GM18511 (cell line): ENCODE results near the gene REEP3.
"Not testable (repeated sequence)": the region's sequence is repeated elsewhere in the genome, so short reads cannot be mapped to it uniquely, and the experiment has no call there.

Experiments used
- ATAC-seq: cut with Tn5 transposase; IDR thresholded peaks from one replicate; pipeline ENCODE4 v1.9.1; 2021; ENCODE audit warnings: mild to moderate bottlenecking, moderate library complexity; ENCODE audit not compliant: unreplicated experiment

Gene REEP3, protein sequence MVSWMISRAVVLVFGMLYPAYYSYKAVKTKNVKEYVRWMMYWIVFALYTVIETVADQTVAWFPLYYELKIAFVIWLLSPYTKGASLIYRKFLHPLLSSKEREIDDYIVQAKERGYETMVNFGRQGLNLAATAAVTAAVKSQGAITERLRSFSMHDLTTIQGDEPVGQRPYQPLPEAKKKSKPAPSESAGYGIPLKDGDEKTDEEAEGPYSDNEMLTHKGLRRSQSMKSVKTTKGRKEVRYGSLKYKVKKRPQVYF

DNA sequence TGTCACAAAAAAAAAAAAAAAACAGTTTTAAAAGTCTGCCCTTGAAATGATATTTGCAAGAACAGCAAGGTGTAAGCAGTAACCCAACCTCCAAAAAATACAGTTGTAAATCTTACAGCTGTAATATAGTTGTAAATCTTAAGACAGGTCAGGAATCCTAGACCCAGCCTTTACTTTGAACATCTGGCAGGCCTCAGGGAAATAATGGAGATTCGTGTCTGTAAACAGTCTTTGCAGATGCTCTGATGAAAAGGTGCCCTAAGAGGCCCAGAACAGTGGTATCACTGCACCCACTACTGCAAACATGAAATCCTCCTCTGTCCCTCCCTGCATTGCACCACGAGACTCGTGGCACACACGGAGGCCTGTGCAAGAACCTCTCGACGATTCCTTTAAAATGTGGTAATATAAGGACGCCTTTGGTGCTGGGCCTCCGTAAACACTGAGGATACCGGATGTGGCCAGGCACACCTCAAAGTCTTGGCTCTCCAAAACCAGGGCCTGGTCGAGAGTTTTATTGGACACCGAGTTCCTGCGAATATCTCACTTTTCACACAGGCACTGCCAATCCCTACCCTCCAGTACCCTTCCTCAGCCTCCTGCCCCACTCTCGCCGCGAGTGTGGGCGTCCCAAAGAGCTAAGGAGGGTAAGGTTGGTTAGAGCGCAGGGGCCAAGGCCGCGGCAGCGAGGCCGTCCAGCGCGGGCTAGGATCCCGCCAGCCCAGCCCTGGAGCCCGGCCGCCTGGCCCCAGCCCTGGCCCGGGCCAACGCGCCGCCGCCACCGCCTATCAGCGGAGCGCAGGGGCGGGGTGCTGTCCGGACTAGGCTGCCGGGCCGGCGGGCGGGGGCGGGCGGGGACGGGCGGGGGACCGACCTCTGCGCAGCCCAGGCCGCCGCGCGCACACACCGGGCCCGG, at the start of gene REEP3:
TSS of gene REEP3 (plus strand) at position 902 of the 916 bp plus-strand sequence. CDS start 145 bp downstream, outside the sequence.
- ATAC-seq = peak; percentile 78

DNA sequence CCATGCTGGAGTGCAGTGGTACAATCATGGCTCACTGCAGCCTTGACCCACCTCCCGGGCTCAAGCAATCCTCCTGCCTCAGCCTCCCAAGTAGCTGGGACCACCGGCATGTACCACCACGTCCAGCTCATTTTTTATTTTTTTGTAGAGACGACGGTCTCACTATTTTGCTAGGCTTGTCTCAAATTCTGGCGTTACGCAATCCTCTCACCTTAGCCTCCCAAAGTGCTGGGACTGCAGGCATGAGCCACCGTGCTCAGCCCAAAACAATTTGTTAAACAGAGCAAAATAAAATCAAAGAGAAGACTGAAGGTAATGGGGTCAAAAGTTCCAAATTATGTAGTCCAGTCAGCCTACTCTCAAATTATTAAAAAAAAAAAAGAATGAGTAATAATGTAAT, 46.7 kb upstream of the REEP3 start:
- ATAC-seq = no peak

DNA sequence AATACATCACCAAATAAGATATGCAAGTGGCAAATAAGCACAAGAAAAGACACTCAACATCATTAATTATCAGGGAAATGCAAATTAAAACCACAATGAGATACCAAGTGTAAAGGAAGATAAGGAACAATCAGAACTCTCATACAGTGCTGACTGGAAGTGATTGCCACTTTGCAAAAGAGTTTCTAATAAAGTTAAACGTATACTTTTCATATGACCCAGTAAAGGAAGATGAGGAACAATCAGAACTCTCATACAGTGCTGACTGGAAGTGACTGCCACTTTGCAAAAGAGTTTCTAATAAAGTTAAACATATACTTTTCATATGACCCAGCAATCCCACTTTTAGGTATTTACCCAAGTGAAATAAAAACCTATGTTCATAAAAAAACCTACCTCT, 43.3 kb upstream of the REEP3 start:
- ATAC-seq = no peak

DNA sequence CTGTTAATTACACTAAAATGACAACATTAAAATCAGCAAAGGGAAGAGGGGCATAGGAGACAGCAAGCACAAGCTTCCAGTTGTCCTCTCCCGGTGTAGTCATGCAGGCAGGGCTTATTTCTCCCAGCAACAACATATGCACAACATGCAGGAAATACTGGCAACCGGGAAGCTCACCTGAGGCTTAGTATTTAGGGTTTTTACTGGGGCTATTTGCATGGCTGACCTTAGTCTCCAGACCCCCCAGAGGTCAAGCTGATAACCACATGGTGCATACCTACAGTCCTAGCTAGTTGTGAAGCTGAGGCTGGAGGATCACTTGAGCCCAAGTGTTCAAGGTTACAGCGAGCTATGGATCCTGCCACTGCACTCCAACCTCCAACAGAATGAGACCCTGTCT, 42.6 kb upstream of the REEP3 start:
- no peak for ATAC-seq

DNA sequence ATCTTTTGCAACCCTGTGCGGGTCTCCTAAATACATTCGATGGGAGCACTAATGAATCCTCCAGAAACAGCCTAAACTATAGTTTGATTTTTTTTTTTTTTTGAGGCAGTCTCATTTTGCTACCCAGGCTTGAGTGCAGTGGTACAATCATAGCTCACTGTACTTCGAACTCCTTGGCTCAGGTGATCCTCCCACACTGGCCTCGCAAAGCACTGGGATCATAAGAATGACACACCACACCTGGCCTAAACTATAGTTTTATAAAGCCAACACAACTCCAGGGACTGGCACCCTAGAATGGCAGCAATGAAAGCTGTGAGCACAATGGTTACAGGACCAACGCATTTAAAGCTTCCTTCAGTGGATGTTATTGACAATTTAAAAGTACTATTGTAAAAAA, 41.0 kb upstream of the REEP3 start:
- no peak for ATAC-seq

DNA sequence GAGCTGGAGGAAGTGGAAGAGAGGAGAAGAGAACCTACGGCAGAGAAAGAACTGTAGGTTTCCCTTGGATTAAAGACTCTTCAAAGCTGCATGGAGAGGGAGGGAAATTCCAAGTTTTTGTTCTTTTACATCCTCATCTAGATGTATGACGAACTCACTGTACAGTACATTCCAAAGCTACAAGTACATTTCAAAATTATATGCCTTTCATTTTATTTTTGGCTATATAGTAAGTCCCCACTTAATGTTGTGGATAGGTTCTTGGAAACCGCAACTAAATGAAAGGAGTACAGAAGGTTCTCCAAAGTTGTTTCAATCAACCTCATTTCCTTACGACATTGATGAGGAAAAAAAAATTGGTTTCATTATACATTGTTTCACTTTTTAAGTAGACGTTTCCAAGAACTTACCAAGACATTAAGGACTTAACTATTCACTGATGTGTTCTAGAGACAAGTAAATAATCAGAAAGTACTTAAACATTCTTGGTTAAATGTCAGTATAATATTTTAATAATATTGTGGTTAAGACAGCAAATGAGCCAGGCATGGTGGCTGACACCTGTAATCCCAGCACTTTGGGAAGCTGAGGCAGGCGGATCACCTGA, 39.3 kb upstream of the REEP3 start:
- no peak for ATAC-seq

DNA sequence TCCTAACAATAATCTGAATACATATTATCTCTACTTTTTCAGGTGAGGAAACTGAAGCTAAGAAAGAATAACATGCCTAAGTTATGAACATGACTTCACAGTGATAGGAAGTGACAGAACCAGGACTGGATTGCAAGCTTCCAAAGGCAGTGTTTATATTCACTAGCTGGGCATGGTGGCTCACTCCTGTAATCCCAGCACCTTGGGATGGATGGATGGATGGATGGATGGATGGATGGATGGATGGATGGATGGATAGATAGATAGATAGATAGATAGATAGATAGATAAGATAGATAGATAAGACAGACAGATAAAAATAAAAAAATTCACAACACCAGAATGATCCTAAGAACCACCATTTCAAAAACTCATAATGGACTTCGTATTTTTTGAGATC, 37.2 kb upstream of the REEP3 start:
- ATAC-seq = no peak

DNA sequence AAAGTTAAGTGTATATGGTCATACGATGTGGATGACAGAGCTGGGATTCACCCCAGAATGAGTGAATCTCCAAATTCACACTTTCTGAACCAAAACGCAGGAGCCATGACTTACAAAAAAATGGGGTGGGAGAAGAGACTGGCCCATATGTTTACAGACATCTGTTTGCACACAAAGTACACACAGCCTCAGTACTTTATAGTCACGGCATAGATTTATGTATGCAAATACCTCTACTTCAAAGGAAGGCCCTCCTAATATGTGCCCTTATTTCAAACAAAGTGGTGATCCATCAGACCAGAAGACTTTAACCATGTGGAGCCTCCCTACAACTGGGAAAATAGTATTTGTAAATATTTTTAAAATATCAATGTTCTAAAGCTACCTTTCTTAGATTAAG, 33.2 kb upstream of the REEP3 start:
- ATAC-seq = no peak

DNA sequence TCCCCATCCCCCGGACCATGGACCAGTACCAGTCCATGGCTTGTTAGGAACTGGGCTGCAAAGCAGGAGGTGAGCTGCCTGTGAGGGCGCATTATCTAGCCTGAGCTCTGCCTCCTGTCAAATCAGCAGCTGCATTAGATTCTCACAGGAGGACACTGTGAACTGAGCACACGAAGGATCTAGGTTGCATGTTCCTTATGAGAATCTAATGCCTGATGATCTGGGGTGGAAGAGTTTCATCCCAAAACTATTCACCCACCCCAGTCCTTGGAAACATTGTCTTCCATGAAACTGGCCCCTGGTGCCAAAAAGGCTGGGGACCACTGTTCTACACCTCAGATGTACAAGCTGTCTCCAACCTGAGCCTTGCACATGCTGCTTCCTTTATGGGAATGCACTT, 31.4 kb upstream of the REEP3 start:
- ATAC-seq = no peak

DNA sequence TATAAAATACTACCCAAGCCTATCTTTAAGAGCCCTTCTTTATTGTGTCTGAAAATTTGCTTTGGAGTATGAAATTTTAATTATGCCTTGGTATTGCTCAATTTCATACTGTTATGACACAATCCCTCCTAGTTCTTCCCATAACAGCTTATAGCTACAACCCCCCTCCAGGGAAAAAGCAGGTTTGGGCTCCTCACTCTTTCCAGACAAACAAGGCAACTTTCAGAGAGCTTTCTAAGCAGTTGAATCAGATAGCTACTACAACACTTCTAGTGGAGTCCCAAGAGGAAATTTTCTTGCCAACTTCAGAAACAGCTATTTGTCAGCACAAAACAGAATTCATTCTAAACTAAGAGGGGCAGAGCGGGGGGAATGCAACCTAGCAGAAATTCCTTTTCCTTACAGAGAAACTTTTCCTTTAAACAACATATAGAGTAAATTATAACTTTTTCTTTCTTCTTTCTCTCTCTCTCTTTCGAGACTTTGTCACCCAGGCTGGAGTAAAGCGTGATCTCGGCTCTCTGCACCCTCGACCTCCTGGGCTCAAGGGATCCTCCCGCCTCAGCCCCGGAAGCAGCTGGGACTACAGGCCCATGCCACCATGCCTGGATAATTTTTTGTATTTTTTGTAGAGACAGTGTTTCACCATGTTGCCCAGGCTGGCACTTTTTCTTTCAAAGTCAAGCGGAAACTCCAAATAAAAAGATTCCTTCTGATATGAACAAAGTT, 29.4 kb upstream of the REEP3 start:
- no peak for ATAC-seq

DNA sequence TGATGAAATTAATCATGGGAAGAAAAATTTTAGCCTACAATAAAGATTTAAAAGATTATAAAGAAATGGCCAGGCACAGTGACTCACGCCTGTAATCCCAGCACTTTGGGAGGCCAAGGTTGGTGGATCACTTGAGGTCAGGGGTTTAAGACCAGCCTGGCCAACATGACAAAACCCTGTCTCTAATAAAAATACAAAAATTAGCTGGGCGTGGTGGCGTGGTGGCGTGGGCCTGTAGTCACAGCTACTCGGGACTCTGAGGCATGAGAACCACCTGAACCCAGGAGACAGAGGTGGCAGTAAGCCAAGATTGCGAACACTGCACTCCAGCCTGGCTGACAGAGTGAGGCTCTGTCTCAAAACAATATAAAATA, 28.9 kb upstream of the REEP3 start:
- ATAC-seq = not testable (repeated sequence)

DNA sequence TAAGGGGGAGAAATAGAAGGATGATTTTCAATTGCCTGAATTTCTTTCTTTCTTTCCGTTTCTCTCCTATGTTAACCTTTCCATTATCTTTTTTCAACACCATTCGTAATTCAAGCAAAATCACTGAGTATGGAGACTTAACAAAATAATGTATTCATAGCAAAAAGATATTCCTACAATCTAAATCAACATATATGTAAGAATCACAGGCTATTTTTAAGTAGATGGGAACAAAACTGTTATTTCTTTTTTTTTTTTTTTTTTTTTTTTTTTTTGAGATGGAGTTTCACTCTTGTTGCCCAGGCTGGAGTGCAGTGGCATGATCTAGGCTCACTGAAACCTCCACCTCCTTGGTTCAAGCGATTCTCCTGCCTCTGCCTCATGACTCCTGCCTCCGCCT, 28.2 kb upstream of the REEP3 start:
- ATAC-seq = no peak

DNA sequence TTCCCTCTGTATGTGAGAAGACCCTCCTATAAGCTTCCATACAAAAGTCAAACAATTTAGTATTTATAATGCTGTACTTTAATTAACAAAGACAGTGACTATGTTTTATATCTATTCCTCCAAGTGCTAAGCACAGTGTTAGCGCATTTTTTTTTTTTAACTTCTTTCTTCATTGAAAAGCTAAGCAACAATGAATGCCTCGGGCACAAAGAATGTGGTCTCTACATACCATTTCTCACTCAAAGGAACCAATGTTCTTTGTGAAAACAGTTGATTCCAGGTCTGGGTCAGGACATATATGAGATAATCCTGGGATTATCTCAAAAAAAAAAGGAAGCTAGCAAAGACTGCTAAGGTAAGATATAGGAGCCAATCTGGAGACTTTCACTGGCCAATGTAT, 26.2 kb upstream of the REEP3 start:
- no peak for ATAC-seq

DNA sequence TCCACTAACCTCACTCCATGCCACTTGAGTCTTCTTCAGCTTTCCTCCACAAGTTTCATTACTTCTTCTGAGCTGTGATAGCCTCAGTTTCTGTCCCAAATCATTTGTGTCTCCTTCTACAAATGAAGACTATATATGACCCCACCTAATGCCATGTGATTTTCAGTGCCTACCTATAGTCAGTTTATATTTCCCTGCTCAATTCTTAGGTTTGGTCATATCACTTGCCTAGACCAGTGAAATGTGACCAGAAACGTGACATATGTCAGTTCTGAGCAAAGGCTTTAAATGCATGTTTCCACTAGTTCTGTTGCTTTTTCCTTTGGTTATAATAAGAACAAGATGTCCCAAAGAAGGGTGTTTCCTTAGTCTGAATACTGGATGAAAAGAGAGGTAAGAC, 24.6 kb upstream of the REEP3 start:
- ATAC-seq = no peak

DNA sequence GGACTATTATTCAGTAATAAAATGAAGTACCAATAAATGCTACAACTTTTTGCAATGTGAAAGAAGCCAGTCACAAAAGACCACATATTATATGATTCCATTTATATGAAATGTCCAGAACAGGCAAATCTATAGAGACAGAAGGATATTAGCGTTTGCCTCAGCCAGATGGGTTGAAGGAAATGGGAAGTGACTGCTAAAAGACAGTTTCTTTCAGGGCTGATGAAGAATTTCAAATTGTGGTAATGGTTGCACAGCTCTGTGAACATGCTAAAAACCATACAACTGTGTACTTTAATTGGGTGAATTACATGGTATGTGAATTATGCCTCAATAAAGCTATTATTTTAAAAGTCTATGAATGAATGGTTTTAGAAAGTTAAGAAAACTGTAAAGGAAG, 23.9 kb upstream of the REEP3 start:
- no peak for ATAC-seq

DNA sequence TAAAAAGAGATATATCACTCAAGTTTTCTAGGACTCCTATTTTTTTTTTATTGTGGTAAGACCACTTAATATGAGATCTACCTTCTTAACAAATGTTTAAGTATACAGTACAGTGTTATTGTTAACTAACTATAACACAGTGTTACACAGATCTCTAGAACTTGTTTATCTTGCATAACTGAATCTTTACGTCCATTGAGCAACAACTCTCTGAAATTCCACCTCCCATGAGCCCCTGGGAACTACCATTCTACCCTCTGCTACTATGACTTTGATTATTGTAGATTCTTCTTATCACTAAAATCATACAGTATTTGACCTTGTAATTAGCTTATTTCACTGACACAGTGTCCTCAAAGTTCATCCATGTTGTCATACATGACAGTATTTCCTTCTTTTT, 22.5 kb upstream of the REEP3 start:
- ATAC-seq = no peak

DNA sequence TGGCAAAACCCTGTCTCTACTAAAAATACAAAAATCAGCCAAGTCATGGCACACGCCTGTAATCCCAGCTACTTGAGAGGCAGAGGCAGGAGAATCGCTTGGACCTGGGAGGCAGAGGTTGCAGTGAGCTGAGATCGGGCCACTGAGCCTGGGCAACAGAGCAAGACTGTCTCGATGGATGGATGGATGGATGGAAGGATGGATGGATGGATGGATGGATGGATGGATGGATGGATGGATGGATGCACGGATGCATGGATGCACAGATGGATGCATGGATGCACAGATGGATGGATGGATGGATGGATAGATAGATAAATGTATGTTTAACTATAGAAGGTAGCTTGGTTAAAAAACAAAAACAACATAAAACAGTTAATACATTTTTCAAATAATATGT, 20.6 kb upstream of the REEP3 start:
- not testable (repeated sequence) for ATAC-seq

DNA sequence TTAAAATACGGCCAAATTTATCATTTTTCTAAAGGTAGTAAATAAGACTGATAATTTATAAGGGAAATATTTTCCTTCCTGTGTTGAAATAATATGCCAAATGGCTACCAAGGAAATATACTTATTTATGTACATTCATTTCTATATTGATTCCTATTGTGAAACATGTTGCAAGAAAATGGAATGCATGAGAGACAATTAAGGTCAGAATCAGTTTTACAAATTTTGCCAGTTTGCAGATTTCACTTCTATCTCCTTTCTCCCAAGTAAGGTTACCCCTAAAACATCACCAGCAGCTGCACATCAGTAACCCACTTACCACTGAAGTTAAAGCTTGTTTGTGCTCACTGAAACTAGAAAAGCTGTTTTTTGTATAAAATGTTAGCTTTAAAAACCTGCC, 19.2 kb upstream of the REEP3 start:
- ATAC-seq = no peak

DNA sequence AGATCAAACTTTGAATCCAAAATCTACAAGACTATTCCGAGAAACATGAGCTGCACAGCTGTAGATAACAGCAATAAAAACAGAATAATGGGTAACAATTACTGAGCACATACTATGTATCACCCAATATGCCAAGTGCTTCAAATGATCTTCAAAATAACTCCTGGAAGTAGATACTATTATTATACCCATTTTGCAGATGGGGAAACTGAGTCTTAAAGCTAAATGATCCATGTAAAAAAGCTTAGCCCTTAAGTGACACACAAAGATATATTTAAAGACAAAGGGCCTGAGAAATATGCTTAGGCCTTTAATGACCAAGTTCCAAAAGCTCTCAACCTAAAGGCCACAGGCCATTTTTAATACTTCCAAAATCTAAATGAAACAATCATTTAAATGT, 18.4 kb upstream of the REEP3 start:
- no peak for ATAC-seq

DNA sequence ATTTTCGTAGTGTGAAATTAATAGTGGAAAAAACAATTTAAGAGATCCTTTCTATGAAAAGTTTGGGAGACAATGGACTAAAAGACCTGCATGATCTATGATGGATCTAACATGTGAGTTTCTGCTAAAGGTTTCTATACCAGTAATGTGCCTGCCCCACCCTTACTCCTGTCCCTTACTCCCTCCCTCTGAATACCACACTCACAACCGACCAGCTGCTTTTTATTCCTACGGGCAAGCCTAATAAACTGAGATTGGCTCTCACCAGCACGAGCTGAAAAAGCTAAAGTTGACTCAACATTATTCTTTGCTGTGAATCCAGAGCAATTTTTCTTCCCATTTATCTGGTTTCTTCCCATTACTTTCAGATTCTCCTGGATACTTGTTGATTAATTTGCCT, 17.8 kb upstream of the REEP3 start:
- ATAC-seq = no peak

DNA sequence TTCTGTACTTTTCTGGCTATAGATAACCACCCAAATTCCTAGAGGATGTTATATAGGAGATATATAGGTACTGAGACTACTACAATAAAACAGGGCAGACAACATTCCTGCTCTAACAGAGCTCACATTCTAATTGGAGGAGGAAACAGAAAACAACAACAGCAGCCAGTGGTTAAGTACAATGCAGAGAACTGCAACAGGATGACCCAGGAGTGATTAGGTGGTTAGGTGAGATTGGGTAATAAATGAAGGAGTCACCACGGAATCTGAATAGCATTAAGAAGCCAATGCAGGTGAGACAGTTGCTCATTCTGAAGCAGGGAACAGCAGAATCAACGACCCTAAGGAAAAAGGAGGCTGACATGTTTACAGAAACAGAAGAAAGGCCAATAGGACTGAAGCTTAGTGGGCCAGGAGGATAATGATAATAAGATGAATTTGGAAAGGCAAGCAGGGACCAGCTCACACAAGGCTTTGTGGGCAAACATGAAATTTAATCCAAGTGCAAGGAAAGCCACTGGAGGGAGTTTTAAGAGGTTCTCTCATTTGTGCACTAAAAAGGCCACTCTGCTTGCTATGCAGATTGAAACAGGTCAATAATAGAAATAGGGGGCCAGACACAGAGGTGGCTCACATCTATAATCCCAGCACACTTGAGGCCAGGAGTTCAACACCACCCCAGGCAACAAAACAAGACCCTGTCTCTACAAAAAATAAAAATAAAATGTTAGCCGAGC, 16.9 kb upstream of the REEP3 start:
- no peak for ATAC-seq
